Measurements from ENCODE around the gene PRDM5.
"Not testable (repeated sequence)": the region's sequence is repeated elsewhere in the genome, so short reads cannot be mapped to it uniquely, and the experiment has no call there.

Gene PRDM5

DNA sequence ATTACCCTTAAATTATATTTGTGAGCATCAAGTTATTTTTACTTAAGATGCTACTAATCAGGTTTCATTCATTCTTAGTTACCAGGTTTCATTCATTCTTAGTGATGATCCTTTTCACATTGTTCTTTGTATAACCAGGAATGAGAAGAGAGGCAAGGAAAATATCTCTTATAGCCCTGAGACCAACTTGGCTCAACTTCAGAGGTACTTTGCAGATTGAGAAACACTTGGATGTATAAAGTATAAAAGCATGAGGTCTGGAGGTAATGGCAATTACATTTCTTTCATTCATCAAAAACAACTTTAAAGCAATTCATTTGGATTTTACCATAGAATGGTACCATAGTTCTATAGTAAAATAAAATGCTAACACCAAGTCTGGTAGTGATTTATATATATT, 231.0 kb downstream of the PRDM5 start:
- no peak for DNase-seq

DNA sequence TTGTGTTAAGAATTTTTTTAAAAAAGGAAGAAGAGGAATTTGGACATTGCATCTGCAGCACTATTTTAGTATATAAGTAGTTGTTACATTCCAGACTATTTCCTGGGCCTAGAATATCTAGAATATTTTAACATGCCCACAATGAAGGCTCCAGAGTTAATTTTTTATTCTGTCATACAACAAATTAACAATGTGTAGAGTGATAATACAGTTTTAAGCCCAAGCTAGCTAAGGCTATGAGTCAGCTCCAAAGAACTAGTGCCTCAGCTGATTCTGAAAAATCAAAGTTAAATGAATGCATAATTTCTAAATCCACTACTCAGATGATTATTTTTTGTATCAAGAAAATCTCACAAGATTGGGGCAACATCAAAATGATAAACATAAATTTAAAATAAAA, 231.4 kb downstream of the PRDM5 start:
- DNase-seq, result no peak

DNA sequence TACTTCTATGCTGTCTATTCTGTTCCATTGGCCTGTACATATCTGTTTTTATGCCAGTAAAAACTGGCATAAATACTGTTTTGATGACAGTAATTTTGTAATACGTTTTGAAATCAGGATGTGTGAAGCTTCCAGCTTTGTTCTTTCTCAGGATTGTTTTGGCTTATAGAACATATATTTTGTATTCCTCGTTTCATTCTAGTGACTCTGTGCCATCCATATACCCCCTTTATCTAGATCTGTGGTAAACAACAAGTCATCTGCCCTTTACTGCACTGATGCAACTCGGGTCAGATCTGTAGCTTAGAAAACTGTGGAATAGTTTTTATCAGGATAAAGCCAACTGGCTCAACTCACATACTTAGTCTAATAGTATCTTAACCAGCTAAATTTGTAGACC, 233.7 kb downstream of the PRDM5 start:
- no peak for DNase-seq

DNA sequence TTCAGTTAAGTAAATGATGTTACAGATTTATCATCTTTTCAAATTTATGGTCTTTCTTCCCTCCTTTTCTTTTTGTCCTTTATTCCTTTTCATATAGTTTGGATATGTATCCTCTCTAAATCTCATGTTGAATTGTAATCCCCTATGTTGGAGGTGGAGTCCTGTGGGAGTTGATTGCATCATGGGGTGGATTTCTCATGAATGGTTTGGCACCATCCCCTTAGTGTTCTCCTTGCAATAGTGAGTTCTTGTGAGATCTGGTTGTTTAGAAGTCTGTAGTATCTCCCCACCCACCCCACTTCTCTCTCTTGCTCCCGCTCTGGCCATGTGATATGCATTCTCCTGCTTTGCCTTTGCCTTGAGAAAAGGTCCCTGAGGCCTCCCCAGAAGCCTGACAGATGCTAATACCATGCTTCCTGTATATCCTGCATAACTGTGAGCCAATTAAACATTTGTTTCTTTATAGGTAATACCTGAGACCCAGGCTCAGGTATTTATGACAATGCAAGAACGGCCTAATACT, 236.7 kb downstream of the PRDM5 start:
- no peak for DNase-seq

DNA sequence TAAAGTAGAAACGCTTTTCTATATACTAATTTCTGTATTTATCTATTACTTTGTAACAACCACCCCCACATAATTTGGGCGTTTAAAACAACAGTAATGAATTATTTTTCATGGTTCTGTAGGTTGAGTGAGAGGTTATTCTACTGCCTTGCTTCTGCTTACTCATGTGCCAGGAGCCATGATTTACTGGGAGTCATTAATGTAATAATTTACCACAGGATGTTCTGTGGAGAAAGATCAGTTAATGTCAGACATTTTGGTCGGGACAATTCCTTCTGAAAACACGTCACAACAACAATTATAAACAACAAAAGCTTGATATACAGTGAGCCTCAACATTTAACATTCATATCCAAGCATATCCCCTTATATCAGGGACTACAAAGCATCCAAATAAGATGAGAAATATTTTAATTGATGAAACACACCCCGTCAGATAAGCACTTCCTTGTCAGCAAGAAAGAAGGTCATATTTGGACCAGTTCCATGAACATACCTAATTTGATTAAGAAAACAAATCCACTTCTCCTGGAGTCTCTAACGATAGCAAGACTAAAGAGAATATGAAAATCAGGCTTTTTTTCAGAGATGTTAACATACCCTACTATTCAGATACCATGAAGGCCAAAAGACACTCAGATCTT, 238.5 kb downstream of the PRDM5 start:
- DNase-seq, result no peak

DNA sequence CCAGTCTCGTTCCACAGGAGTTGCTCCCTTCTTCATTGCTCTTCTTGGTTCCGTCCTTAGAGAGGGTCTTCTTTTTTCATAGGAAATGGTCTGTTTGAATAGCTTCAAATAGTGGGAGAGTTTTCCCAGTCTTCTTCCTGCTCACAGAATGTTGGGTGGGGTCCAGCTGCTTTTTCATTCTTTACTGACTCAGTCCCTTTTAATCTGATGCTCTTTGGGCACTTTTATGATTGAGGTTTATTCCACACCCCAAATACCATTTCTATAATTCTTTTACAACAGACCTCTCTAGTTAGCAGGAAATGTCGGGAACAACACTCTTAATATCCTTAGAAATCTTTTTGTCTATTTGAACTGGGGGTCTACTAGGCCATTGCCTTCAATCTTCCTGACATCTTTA, 239.5 kb downstream of the PRDM5 start:
- DNase-seq, result no peak

DNA sequence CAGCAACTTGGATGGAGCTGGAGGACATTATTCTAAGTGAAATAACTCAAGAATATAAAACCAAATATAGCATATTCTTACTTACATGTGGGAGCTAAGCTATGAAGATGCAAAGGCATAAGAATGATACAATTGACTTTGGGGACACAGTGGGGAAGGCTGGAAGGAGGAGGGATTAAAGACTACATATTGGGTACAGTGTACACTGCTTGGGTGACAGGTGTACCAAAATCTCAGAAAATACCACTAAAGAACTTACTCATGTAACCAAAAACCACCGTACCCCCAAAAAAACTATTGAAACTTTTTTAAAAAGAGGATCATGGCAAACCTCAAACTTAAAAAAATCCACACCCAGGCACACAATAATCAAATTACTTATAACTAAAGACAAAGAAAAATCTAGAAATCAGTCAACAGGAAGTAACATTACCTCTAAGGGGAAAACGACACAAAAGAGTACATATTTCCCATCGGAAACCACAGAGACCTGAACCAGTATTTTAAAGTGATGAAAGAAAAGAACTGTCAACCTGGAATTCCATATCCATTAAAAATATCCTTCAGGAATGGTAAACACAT, 241.8 kb downstream of the PRDM5 start:
- DNase-seq, result peak; percentile 1

DNA sequence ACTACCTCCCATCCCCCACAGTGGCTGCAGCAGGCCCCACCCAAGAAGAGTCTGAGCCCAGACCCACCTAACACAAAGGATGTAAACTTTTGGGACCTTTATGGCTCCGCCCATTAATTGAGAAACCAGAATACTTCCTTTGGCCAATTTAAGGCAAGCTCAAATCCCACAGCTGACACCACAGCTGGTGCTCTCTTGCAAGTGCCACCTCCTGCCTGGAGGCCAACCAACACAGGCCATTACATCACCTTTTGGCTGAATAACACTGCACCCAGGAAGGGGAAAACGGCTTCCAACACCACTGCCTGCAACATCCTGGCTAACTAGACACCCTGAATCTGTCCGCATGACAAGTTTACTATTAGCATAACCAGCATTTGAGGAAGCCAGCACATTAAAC, 248.8 kb downstream of the PRDM5 start:
- no peak for DNase-seq

DNA sequence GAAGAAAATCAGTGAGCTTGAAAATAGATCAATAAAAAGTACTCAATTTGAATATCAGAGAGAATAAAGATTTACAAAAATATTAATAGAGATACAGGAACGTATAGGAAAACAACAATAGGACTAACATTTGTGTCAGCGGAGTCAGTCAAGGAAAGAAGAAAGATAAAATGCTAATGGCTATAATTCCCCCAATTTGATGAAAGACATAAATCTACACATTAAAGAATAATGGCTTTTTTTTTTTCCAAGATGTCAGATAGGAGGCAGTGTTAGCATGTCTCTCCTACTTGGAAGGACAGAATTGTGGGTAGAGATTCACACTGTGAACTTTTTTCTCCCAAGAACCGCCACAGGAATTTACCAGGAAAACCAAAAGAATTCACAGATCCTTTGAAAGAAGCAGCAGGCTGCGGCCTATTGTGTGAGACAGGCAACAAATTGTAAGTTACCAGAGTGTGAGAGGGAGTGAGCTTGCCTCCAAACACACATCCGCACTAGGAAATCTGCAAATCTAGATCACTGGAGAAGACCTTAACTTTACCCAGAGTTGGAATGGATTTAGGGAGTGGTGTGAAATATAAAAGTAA, 249.9 kb downstream of the PRDM5 start:
- DNase-seq, result no peak

DNA sequence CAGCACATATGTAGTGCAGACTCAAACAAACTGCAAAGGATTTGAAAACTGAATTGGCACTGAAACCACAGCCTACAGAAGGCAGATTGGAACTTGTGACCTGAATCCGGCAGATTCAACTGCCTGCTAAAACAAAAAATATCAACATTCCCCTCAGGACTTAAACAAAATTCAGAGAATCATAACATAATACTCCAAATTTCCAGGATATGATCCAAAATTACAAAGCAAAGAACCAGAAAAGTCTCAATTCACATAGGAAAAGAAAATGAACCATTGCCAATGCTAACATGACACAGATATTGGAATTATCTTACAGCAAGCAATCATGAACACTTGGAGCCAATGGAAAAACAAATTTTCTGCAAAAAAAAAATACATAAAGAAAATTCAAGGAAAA, 250.4 kb downstream of the PRDM5 start:
- no peak for DNase-seq

DNA sequence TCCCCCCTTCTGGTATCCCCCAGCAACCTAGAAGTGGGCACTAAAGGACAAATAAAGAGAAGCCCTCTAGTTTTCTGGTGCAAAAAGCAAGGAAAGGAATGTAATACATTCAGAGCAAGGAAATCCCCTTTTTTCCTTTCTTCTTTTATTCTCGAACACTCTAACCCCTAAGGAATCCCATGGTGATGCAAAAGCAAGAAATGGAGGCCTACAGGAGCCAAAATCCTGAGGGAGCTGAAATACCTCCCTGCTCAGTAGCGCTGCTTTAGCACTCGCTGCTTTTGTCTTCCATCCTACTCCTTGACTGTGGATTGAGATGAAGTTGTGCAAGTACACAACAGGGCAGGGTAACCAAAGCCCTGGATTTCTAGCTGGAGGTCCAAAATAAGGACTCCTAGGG, 251.0 kb downstream of the PRDM5 start:
- no peak for DNase-seq

DNA sequence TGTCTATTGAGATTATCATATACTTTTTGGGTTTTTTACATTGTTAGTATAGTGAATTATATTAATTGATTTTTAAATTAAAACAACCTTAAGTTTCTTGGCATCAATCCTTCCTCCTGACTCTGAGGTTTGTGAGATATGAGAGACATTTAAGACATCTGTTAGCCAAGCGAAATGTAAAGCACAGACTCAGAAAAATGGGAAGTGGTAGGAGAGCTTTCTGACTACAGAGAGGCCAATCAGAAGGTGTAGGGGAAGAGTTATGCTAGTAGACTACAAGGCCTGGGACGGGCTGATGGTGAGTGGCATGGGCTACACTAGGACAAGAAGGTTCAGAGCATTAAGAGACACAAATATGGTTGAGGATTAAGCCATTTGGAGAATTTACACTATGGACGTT, 255.4 kb downstream of the PRDM5 start:
- no peak for DNase-seq

DNA sequence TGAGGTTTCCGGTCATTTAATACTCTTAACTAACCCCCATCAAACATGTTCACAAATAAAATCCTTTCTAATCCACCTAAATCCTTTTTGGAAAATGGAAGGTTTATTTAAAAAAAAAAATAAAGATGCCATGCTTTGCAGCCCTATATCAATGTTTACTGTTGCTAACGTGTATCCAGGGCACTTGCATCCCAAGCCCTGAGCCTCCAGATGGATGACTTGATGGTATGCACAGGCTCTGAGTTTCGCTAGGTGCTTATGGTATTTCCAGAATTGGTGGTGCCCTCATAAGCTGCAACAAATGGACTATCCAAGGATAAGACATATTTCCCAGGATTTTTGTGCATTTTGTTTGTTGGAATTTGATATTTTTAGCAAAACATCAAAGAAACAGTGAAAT, 257.7 kb downstream of the PRDM5 start:
- DNase-seq, result no peak

DNA sequence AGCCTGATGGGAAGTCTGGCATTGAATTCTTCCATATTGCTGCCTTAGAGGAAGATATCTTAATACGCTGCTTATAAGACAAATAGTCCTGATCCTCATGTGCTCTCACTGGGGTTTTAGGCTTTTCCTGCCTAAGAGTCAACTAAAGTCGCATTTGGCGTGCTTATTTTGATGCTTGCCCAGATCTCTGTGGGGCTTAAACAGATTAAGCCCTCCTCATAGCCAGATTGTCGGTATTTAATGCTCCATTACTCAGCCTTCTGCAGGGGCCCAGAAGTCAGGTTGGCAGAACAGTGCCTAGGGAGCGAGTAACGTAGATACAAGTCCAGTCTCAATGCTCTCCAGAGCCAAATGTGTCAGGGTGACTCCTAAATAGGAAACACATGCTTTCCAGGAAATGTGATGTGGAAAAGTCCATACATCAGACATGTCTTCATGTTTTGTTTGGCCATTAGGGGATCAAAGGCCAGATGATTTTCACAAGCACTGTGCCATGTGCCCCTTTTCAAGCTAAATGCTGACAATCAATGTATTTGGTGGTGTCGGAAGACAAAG, 262.8 kb downstream of the PRDM5 start:
- DNase-seq, result no peak

DNA sequence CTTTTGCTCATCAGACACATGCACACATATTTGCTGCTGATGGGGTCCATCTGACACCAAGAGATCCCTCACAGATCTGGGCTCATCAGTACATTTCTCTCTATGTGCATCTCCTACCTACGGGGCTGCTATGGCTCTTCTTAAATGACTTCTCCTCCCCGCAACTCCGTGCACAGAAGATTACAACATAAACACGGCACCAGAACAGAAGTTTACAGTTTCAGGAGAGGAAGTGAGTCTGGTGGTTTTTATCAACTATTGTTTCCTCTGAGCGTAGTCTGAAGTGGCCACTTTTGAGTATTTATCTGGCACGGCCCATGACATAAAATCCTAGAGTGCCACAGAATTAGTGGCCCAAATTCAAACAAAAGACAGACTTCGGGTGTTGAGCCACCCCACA, 263.8 kb downstream of the PRDM5 start:
- DNase-seq, result no peak

DNA sequence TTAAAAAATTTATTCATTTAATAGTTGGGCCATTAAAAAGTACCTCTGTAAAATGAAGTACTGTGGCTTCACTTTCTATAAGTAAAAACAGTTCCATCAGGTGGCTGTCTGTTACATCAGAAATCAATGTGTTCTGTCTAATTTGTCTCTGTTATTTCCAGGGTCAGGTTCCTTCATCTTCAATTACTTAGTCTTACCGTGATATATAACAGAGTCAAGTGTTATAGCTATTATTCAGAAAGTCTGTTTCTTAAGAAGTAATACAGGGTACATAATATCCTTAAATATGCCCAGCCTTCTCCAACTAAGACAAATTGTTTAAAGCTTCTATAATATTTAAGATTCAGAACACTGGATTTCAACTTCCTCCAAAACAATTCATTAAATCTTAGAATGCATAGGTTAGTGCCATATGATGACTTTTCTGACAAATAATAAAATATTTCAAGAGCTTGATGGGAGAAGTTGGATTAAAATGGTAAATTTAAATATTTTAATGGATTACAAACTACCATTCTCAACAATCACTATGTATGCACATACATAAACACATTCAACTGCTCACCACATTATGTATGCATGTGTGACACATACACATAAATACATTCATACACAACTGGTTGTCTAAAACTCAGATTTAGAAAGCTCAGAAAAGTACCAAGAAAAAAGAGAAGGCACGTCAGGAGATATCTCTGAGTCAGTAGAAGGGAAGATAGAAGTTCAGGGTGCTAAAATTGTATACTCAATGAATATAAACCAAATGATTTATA, 268.5 kb downstream of the PRDM5 start:
- no peak for DNase-seq

DNA sequence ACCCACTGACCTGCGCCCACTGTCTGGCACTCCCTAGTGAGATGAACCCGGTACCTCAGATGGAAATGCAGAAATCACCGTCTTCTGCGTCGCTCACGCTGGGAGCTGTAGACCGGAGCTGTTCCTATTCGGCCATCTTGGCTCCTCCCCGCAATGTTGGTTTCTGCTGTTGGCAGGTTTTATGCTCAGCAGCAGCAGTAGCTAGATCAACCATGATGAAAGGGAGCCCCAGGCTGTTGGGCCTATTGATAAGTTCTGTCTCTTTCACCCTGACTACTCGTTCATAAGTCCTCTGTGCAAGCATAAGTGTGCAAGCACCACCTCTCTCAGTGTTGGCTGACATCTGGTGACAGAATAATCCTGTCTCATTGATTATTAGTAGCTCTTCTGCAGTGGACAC, 274.2 kb downstream of the PRDM5 start:
- DNase-seq, result not testable (repeated sequence)

Data from activated CD4-positive, alpha-beta T cell treated with anti-CD3 and anti-CD28 coated beads, Interleukin-10, Interleukin-2, amounts not matched to agents 100 ng/mL and 50 ng/mL, durations not matched to agents 16 hours and 8 hours (primary cell).